GM12872 (cell line): ENCODE data around the gene CFAP100.
A peak's percentile ranks its signal among the peaks of the same experiment; 100 is the strongest.

Experiments used
- CTCF ChIP-seq: IDR thresholded peaks from 3 replicates; pipeline ENCODE4 v1.5.1; 2011; ENCODE audit warnings: low read depth, mild to moderate bottlenecking, low read length, moderate library complexity; ENCODE audit not compliant: insufficient read depth

Gene CFAP100

GRCh38 chr3:126473292-126474168 is 78.8 kb downstream of the CFAP100 start:
- no peak for TF ChIP-seq CTCF

GRCh38 chr3:126474498-126475412 is 80.0 kb downstream of the CFAP100 start:
- 0 out of 3 replicates have a peak, but pooled peaks have one; percentile 4 for TF ChIP-seq CTCF

GRCh38 chr3:126475413-126476114 is 80.9 kb downstream of the CFAP100 start, which contains the start of gene ZXDC:
Gene ZXDC (minus strand): TSS chr3:126475891. CDS start chr3:126475865, 26 bp downstream.
- TF ChIP-seq CTCF = peak; percentile 63

GRCh38 chr3:126476166-126477060 is 81.7 kb downstream of the CFAP100 start:
- no peak for TF ChIP-seq CTCF

- no peak for TF ChIP-seq CTCF
These were observed 82.3 kb downstream of the CFAP100 start for GRCh38 chr3:126477061-126477380.

- TF ChIP-seq CTCF = no peak
These were observed 84.0 kb downstream of the CFAP100 start for GRCh38 chr3:126478581-126479310.
